ENCODE measurements around the gene ANO3. TPM values are rescaled to one million over a fixed set of nuclear protein-coding genes. Genes with fewer than 3 reads are reported as not detected.

The ANO3 gene
- total RNA-seq, 2 donors from 2014 or later, result not detected

DNA sequence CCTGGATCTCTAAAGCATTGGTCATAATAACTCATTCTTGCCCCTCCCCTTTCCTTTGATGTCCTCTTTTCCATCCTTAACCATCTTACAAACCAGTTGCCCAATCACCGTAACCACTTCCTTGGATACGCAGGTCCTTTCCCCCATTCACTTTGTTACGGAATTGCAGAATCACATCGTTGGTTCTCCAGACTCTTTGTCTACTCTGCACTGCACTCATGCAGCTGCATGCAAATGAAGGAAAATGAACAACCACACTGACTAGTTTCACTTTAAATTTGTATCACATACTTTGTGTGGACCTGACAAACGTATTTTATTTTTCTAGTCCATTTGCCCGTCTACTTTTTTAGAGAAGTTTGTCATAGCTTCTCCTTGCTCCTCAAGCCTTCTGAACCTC, 320.0 kb downstream of the ANO3 start:
- no peaks in the 10 kb centered on the region for H3K9me3 ChIP-seq (ENCODE audit: control insufficient read depth, low read length, poor library complexity, severe bottlenecking)
- Mint-ChIP-seq H3K27me3 (no peaks in the 10 kb centered on the region), H3K36me3 (ENCODE audit: low read depth) (no peaks in the 10 kb centered on the region), H3K27ac (no peak overlapping the region), H3K4me3 (no peak overlapping the region), H3K4me1 (no peaks in the 10 kb centered on the region)
- no peak for ATAC-seq
- no peak for DNase-seq

DNA sequence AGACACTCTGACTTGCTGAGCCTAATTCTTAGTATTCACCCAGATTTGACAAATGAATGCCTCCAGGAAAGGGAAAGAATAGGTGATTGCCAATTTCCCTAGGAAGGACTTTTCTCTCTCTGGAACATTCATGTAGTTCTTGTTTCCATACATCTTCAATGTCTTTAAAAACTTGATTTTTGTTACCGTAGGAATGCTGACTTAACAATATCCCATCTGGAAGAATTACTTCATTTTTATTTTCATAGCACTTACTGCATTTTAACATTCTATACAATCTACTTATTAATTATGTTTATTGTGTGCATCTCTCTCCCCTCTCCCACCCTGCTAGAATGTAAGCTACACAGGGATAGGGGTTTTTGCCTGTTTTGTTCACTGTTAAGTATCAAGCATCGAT, 323.4 kb downstream of the ANO3 start:
- DNase-seq, result no peak
- no peaks in the 10 kb centered on the region for H3K9me3 ChIP-seq (ENCODE audit: control insufficient read depth, low read length, poor library complexity, severe bottlenecking)
- H3K27me3 Mint-ChIP-seq, result no peaks in the 10 kb centered on the region
- no peak overlapping the region for H3K27ac Mint-ChIP-seq
- no peaks in the 10 kb centered on the region for H3K36me3 Mint-ChIP-seq (ENCODE audit: low read depth)
- H3K4me1 Mint-ChIP-seq, result no peaks in the 10 kb centered on the region
- H3K4me3 Mint-ChIP-seq, result no peak overlapping the region
- no peak for ATAC-seq

DNA sequence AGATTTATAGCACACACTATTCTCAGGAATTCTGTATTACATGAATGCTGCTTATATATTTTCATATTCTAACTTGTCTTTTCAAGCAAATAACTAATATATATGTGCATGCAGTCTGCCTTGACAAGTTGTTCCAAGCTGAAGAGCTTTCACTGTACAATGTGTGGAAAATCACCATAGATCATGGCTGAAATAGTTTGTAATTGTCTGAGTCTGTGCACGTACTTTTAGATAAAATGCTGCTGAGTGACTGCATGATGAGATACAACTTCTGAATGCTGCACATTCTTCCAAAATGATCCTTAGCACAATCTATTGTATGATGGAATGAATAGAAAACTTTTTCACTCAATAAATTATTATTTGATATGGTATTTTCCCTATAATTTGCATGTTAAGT, 331.0 kb downstream of the ANO3 start:
- Mint-ChIP-seq H3K4me3 (no peak overlapping the region), H3K4me1 (no peaks in the 10 kb centered on the region), H3K27ac (no peak overlapping the region), H3K36me3 (ENCODE audit: low read depth) (no peaks in the 10 kb centered on the region), H3K27me3 (no peaks in the 10 kb centered on the region)
- DNase-seq (no peak), ATAC-seq (no peak)
- no peaks in the 10 kb centered on the region for H3K9me3 ChIP-seq (ENCODE audit: control insufficient read depth, low read length, poor library complexity, severe bottlenecking)

DNA sequence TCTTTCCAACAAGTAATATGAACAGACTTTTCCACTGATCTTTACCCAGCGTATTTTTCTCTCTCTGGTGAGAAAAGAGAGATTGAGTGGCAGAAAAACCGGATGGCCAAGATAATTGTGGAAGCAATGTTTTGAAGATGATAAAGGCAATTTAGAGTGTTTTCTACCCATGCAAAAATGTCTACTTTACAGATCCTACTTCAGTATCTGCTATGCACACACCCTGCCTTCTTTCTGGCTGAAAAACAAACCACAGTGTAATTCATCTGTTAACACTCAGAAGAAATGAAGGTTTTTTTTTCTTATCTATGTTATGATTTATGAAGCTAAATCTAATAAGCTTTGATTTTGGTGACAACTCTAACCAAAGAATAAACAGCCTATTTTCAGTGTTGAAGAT, 333.1 kb downstream of the ANO3 start:
- ATAC-seq (no peak), DNase-seq (no peak)
- Mint-ChIP-seq H3K27me3 (no peaks in the 10 kb centered on the region), H3K27ac (no peak overlapping the region), H3K4me3 (no peak overlapping the region), H3K36me3 (ENCODE audit: low read depth) (no peaks in the 10 kb centered on the region), H3K4me1 (no peaks in the 10 kb centered on the region)
- H3K9me3 ChIP-seq (ENCODE audit: control insufficient read depth, low read length, poor library complexity, severe bottlenecking), result no peaks in the 10 kb centered on the region

DNA sequence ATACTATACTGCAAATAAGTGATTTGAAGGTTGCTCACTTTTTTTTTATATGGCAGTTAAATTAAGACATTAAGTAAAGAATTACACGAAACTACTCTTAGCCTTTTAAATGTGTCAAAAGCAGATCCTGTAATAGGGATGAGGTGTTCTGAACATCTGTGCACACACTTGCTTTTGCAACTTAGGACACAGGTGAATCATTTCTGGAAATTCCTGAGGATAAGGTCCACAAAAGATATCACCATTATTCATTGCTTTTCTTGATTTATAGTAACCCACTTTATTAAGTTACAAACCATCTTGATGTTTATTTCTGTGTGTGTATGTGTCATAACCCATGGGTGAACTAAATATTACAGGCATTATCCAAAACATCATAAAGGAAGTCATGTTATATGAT, 334.0 kb downstream of the ANO3 start:
- Mint-ChIP-seq H3K4me3 (no peak overlapping the region), H3K36me3 (ENCODE audit: low read depth) (no peaks in the 10 kb centered on the region), H3K27me3 (no peaks in the 10 kb centered on the region), H3K4me1 (no peaks in the 10 kb centered on the region), H3K27ac (no peak overlapping the region)
- ATAC-seq (no peak), DNase-seq (no peak)
- H3K9me3 ChIP-seq (ENCODE audit: control insufficient read depth, low read length, poor library complexity, severe bottlenecking), result no peaks in the 10 kb centered on the region

DNA sequence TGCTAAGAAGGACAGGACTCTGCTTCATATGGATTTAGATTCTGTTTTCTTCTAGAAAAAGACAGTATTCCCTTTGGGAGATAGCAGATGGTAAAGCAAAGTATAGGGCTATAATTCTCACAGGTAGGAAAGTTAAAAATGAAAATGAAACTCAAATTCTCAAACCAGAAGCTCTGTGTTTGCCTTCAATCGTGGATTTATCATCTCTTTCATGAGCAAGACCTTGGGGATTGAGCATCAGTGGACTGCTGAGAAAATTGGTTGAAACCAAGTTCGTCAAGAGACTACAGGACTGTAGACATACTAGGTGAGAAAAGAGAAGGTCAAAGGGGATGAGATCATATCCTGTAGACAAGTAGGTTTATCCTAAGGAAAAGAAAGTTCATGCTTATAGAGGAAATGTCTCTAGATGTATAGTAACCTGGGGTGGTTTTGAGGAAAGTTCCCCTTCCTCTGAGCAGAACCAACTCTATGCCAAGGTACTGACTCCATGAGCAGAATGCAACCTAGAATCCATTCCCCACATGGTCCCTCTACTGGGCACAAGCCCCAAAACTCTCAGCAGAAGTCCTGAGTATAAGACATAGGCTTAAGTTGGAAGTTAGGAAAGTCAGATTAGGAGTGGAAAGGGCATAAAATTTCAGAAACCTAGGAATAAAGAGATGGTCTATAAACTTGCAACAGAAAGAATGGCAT, 343.5 kb downstream of the ANO3 start:
- Mint-ChIP-seq H3K4me1 (no peaks in the 10 kb centered on the region), H3K27me3 (no peaks in the 10 kb centered on the region), H3K27ac (no peak overlapping the region), H3K36me3 (ENCODE audit: low read depth) (no peaks in the 10 kb centered on the region), H3K4me3 (no peak overlapping the region)
- no peaks in the 10 kb centered on the region for H3K9me3 ChIP-seq (ENCODE audit: control insufficient read depth, low read length, poor library complexity, severe bottlenecking)
- DNase-seq (no peak), ATAC-seq (no peak)

DNA sequence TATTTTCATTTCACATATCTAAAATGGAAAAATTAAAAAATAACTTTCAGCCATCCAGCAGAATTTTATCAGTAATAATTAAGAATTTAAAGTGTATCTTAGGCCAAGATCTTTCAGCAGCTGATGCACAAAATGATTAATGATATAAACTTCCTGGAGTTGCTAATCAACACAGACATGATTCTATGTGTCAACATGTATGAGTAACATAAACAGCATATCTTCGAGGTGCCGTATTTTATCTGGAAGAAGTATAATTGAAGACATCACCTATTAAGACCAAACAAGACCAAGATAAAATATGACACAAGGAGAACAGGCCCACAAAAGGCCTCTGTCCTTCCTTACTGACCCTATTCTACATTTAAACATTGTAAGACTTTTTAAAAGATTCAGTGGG, 344.7 kb downstream of the ANO3 start:
- no peaks in the 10 kb centered on the region for H3K36me3 Mint-ChIP-seq (ENCODE audit: low read depth)
- H3K9me3 ChIP-seq (ENCODE audit: control insufficient read depth, low read length, poor library complexity, severe bottlenecking), result no peaks in the 10 kb centered on the region
- no peak overlapping the region for H3K27ac Mint-ChIP-seq
- H3K27me3 Mint-ChIP-seq, result no peaks in the 10 kb centered on the region
- ATAC-seq, result no peak
- no peak overlapping the region for H3K4me3 Mint-ChIP-seq
- H3K4me1 Mint-ChIP-seq, result no peaks in the 10 kb centered on the region
- DNase-seq, result no peak

DNA sequence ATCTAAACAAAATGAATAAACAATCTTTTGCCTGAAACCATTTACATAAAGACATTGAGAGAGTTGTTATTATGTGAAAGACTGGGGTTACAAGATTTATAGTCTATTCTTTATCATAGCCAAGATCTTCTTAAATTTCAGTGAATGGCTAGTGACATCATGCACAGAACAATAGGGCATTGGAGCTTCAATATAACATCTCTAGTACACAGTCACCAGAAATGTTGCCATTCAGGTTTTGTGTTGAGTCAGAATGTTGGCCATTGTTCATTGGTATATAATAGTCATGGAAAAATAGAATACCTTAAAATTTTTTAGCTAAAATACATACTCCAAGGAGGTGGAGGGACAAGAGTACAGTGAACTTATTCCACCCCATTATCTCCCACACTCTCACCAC, 345.6 kb downstream of the ANO3 start:
- H3K4me1 Mint-ChIP-seq, result no peaks in the 10 kb centered on the region
- H3K27me3 Mint-ChIP-seq, result no peaks in the 10 kb centered on the region
- no peak overlapping the region for H3K4me3 Mint-ChIP-seq
- ATAC-seq (no peak), DNase-seq (no peak)
- no peak overlapping the region for H3K27ac Mint-ChIP-seq
- H3K9me3 ChIP-seq (ENCODE audit: control insufficient read depth, low read length, poor library complexity, severe bottlenecking), result no peaks in the 10 kb centered on the region
- H3K36me3 Mint-ChIP-seq (ENCODE audit: low read depth), result no peaks in the 10 kb centered on the region

DNA sequence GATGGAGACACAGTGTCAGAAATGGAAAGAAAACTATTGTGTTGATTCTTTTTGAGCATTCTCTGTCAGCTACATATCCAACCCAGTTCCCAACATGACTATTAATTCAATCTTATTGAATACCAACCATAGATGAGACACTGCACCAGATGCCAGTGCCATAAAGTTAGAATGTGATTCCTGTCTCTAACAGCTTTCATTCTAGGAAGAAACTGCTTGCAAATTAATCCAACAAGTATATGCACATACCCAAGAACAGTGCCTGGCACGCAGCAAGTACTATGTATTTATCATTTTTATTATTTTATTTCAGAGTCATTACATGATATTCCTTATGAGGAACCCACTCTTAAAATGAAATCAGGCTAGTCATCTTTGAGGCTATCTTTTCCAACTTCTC, 355.4 kb downstream of the ANO3 start:
- Mint-ChIP-seq H3K4me1 (no peaks in the 10 kb centered on the region), H3K4me3 (no peak overlapping the region), H3K27me3 (no peaks in the 10 kb centered on the region), H3K36me3 (ENCODE audit: low read depth) (no peaks in the 10 kb centered on the region), H3K27ac (no peak overlapping the region)
- ATAC-seq (no peak), DNase-seq (no peak)
- H3K9me3 ChIP-seq (ENCODE audit: control insufficient read depth, low read length, poor library complexity, severe bottlenecking), result peaks cover 5% of the 10 kb centered on the region

DNA sequence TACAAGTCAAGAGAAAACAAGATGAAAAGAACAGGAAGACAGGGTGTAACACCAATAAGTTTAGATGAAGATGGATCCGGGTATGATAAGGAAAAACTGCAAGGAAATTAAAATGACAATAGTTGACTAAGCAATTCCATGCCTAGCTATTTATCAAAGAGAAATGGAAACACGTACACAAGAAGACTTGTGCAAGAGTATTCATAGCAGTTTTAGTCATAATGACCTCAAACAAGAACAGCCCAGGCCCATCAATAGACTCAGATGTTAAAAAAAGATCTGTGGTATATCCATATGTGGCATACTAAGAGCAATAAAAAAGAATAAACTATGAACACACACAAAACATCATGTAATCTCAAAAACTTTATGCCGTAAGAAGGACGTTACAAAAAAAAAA, 356.8 kb downstream of the ANO3 start:
- peaks cover 5% of the 10 kb centered on the region for H3K9me3 ChIP-seq (ENCODE audit: control insufficient read depth, low read length, poor library complexity, severe bottlenecking)
- Mint-ChIP-seq H3K4me1 (no peaks in the 10 kb centered on the region), H3K27me3 (no peaks in the 10 kb centered on the region), H3K36me3 (ENCODE audit: low read depth) (no peaks in the 10 kb centered on the region), H3K27ac (no peak overlapping the region), H3K4me3 (no peak overlapping the region)
- ATAC-seq, result no peak
- no peak for DNase-seq

DNA sequence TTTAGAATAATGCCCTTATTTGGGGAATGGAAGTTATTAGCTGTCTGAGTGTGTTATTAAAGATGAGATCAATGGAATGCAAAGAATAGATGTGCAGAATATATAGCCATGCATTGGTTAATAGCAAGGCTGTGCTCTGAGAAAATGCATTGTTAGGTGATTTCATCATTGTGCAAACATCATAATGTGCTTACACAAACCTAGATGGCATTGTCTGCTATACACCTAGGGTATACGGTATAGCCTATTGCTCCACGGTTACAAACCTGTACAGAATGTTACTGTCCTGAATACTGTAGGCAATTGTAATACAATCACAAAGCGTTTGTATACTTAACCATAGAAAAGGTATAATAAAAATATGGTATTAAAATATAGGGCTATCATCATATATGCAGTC, 364.4 kb downstream of the ANO3 start:
- no peak for ATAC-seq
- no peaks in the 10 kb centered on the region for H3K4me1 Mint-ChIP-seq
- no peak overlapping the region for H3K27ac Mint-ChIP-seq
- no peak for DNase-seq
- no peaks in the 10 kb centered on the region for H3K36me3 Mint-ChIP-seq (ENCODE audit: low read depth)
- no peaks in the 10 kb centered on the region for H3K27me3 Mint-ChIP-seq
- H3K4me3 Mint-ChIP-seq, result no peak overlapping the region
- H3K9me3 ChIP-seq (ENCODE audit: control insufficient read depth, low read length, poor library complexity, severe bottlenecking), result no peaks in the 10 kb centered on the region

DNA sequence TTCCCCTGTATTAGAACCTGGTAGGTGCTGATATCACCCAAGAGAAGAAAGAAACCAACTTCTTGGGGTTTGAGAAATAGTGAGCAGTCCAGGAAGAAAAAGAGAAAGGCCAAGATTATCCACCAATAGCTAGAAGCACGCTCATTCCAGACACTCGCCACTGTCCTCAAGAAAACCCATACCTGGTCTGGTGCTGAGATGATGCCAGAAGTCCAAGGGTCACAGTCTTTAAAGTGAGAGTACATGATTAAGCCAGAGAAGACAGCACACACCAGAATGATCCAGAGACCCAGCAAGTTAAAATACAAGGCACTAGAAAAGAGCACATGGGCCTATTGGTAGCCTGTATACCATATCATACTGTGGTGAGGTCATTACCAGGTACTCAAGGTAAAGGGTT, 366.3 kb downstream of the ANO3 start:
- H3K4me1 Mint-ChIP-seq, result no peaks in the 10 kb centered on the region
- H3K36me3 Mint-ChIP-seq (ENCODE audit: low read depth), result no peaks in the 10 kb centered on the region
- H3K27me3 Mint-ChIP-seq, result no peaks in the 10 kb centered on the region
- H3K27ac Mint-ChIP-seq, result no peak overlapping the region
- no peaks in the 10 kb centered on the region for H3K9me3 ChIP-seq (ENCODE audit: control insufficient read depth, low read length, poor library complexity, severe bottlenecking)
- DNase-seq (no peak), ATAC-seq (no peak)
- H3K4me3 Mint-ChIP-seq, result no peak overlapping the region

DNA sequence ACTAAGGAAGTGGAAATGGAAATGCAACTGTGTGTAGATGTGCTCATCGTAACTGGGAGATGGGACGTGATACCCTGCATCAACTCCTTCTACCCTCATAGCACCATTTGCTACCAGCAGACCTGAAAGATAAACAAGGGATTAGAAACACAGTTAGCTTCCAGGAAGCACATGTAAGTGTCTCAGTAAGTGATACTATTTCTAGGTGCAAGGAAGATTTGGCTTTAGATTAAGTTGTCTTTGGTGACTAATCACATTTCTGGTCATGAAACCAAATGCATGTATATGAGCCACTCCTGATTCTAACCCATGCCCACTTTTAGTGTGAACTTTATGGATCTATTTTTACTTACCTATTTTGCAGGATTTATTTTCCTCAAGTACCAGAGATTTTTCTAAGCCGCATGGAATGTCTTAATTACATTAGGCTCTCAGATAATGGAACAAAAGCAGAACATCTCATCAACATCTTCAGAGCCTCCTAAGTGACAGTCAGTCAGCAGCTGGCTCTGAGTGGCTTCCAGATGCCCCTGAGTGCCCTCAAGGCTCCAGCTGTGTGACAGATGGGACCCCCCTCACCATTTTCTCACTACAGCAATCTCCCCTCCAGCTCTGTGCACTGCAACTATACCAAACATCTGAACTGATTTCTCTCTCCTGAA, 368.8 kb downstream of the ANO3 start:
- H3K9me3 ChIP-seq (ENCODE audit: control insufficient read depth, low read length, poor library complexity, severe bottlenecking), result no peaks in the 10 kb centered on the region
- no peaks in the 10 kb centered on the region for H3K4me1 Mint-ChIP-seq
- no peak overlapping the region for H3K4me3 Mint-ChIP-seq
- no peak for DNase-seq
- H3K36me3 Mint-ChIP-seq (ENCODE audit: low read depth), result no peaks in the 10 kb centered on the region
- no peaks in the 10 kb centered on the region for H3K27me3 Mint-ChIP-seq
- no peak overlapping the region for H3K27ac Mint-ChIP-seq
- no peak for ATAC-seq

DNA sequence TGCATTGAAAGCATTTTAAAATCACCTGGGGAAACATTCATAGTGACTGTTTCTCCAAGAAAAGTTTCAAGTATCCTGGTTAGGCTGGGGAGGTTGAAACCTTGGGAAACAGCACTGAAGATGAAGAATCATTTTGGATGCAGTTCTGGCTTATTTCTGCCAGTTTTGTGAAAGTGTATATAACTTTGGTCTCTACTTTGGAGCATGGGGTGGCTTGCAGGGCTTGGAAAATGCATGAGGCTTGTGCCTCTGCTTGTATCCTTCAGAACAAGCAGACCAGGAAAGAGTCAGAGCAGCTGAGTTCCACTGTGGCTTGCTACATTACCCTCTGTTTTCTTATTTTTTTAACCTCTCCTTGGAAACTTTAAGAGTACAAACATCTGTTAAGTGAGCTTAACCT, 370.5 kb downstream of the ANO3 start:
- no peaks in the 10 kb centered on the region for H3K9me3 ChIP-seq (ENCODE audit: control insufficient read depth, low read length, poor library complexity, severe bottlenecking)
- Mint-ChIP-seq H3K36me3 (ENCODE audit: low read depth) (no peaks in the 10 kb centered on the region), H3K27ac (no peak overlapping the region), H3K4me3 (no peak overlapping the region), H3K27me3 (no peaks in the 10 kb centered on the region), H3K4me1 (no peaks in the 10 kb centered on the region)
- DNase-seq, result no peak
- ATAC-seq, result no peak

Measured in T-helper 17 cell (primary cell).